Lung (tissue), 12 donors: ENCODE results near the gene PLEKHG4B. TPM values are rescaled to one million over a fixed set of nuclear protein-coding genes. Genes with fewer than 3 reads are reported as not detected.

ENCODE experiments used
- ATAC-seq: fragments of 200-7000 bp; cut with Tn5 transposase; one replicate; pipeline ENCODE4 v1.9.1; 2020; ENCODE audit warnings: moderate number of reproducible peaks; ENCODE audit not compliant: insufficient read depth, low FRiP score
- DNase-seq, 3 donors: peaks; one replicate each; pipeline ENCODE4 v3.0.0-alpha.2; 2013 to 2017
- H3K27ac ChIP-seq, 2 donors: one replicate each; pipeline ENCODE4 v1.5.1; 2013; ENCODE audit warnings: mild to moderate bottlenecking in 2 of 2, moderate library complexity in 2 of 2, control low read depth in 1 of 2, inconsistent platforms in 1 of 2, low read depth in 1 of 2, low read length in 1 of 2
- H3K27me3 ChIP-seq, 3 donors: one replicate each; pipeline ENCODE4 v1.5.1; 2013; ENCODE audit warnings: low read length in 2 of 3; ENCODE audit not compliant: control insufficient read depth in 3 of 3, insufficient read depth in 3 of 3
- H3K36me3 ChIP-seq, 4 donors: one replicate each; pipeline ENCODE4 v1.5.1; 2013; ENCODE audit warnings: low read length in 4 of 4, mild to moderate bottlenecking in 1 of 4, moderate library complexity in 1 of 4; ENCODE audit not compliant: control insufficient read depth in 4 of 4, insufficient read depth in 4 of 4
- H3K4me1 ChIP-seq, 5 donors: one replicate each; pipeline ENCODE4 v1.5.1; 2013; ENCODE audit warnings: low read length in 5 of 5, mild to moderate bottlenecking in 2 of 5, moderate library complexity in 1 of 5; ENCODE audit not compliant: control insufficient read depth in 5 of 5, insufficient read depth in 5 of 5
- H3K4me3 ChIP-seq: one replicate; pipeline ENCODE4 v1.5.1; 2013; ENCODE audit warnings: mild to moderate bottlenecking, control low read depth, moderate library complexity
- H3K9ac ChIP-seq, 2 donors: one replicate each; pipeline ENCODE4 v1.5.1; 2013; ENCODE audit warnings: low read length in 2 of 2, control low read depth in 1 of 2; ENCODE audit not compliant: insufficient read depth in 1 of 2
- H3K9me3 ChIP-seq, 4 donors: one replicate each; pipeline ENCODE4 v1.5.1; 2013; ENCODE audit warnings: low read length in 3 of 4, mild to moderate bottlenecking in 1 of 4, moderate library complexity in 1 of 4; ENCODE audit not compliant: control insufficient read depth in 4 of 4, insufficient read depth in 3 of 4
- CTCF ChIP-seq: IDR thresholded peaks from 2 replicates; pipeline ENCODE4 v1.5.1; 2012; ENCODE audit warnings: mild to moderate bottlenecking; ENCODE audit errors: control extremely low read depth, extremely low read depth
- WGBS, 2 donors: extraction: QIAGEN DNeasy Blood & Tissue Kit; methylation state at CpG; one replicate each; pipeline ENCODE4 v1.1.7; 2013; 5-methylcytosine and 5-hydroxymethylcytosine counted together
- polyA plus RNA-seq, 2 donors: library from polyadenylated mRNA; stranded (reverse); fragments of 200-250 nt; gene quantifications; one replicate each; pipeline ENCODE4 v1.2.1, GENCODE V29; 2013
- total RNA-seq, 2 donors: library from RNA; depleted of rRNA in 1 of 2; stranded (reverse); fragments of >200 nt in 1 of 2; gene quantifications; one replicate each; pipeline ENCODE4 v1.2.1, GENCODE V29; 2014 to 2021
- donor health status: control.
- donor health status: control.
- donor health status: Bipolar disorder and iron deficiency.
- donor health status: healthy.
- donor health status: DM: yes; HTN: yes; CAD: no.

The PLEKHG4B gene
- total and polyA plus RNA-seq, 4 donors: 0.24 to 4.7 (median 3.0) TPM

- Histone ChIP-seq H3K27ac (no peak overlapping the region), H3K4me3 (no peak overlapping the region), H3K9ac (no peak overlapping the region), H3K36me3 (no peaks in the 10 kb centered on the region), H3K9me3 (no peaks in the 10 kb centered on the region), H3K4me1 (no peaks in the 10 kb centered on the region), H3K27me3 (no peaks in the 10 kb centered on the region)
- WGBS, 2 donors: 89 to 95% methylated on average over 12 of the region's 12 CpGs
- ATAC-seq: no peak
- TF ChIP-seq CTCF: no peak
- peak in 1 of 3 donors; percentile 10 for DNase-seq
These were observed 65.3 kb downstream of the PLEKHG4B start for GRCh38 chr5:157126-157715.

- no peak for TF ChIP-seq CTCF
- 91 to 92% methylated on average over 11 of the region's 11 CpGs for WGBS, 2 donors
- no peak overlapping the region for H3K27ac ChIP-seq
- H3K4me1 ChIP-seq: no peaks in the 10 kb centered on the region
- no peaks in the 10 kb centered on the region for H3K9me3 ChIP-seq
- H3K9ac ChIP-seq: no peak overlapping the region
- H3K4me3 ChIP-seq: no peak overlapping the region
- H3K27me3 ChIP-seq: no peaks in the 10 kb centered on the region
- DNase-seq (no peak), ATAC-seq (no peak)
- H3K36me3 ChIP-seq: no peaks in the 10 kb centered on the region
These were observed 65.8 kb downstream of the PLEKHG4B start for GRCh38 chr5:157801-158200.

GRCh38 chr5:158807-159447, 67.0 kb downstream of the PLEKHG4B start:
- Histone ChIP-seq H3K27ac (no peak overlapping the region), H3K4me3 (no peak overlapping the region), H3K4me1 (no peaks in the 10 kb centered on the region), H3K9ac (no peak overlapping the region), H3K9me3 (no peaks in the 10 kb centered on the region), H3K27me3 (no peaks in the 10 kb centered on the region), H3K36me3 (no peaks in the 10 kb centered on the region)
- WGBS, 2 donors: 69 to 79% methylated on average over 17 of the region's 17 CpGs
- no peak for TF ChIP-seq CTCF
- ATAC-seq (no peak), DNase-seq (no peak)
